ENCODE data around the gene FAM25A. TPM values are rescaled to one million over a fixed set of nuclear protein-coding genes. Genes with fewer than 3 reads are reported as not detected.

The FAM25A gene
- total RNA-seq, 1 donor from 2014 or later = not detected

GRCh38 chr10:87053577-87054181 lies 33.6 kb downstream of the FAM25A start:
- Histone ChIP-seq H3K36me3 (peaks cover 100% of the 10 kb centered on the region), H3K27me3 (ENCODE audit: low read depth) (no peaks in the 10 kb centered on the region), H3K4me1 (peaks cover 10% of the 10 kb centered on the region), H3K4me3 (no peak overlapping the region), H3K9me3 (no peaks in the 10 kb centered on the region), H3K27ac (no peak overlapping the region)
- intact Hi-C loops (cut with DNase I) = no loop called here
- no peak for DNase-seq
- TF ChIP-seq CTCF (IDR thresholded peaks at IDR 0.05) = no peak
- no peak for ATAC-seq

GRCh38 chr10:87054373-87055295 lies 34.5 kb downstream of the FAM25A start:
- Histone ChIP-seq H3K27me3 (ENCODE audit: low read depth) (no peaks in the 10 kb centered on the region), H3K36me3 (peaks cover 100% of the 10 kb centered on the region), H3K4me1 (peaks cover 10% of the 10 kb centered on the region), H3K27ac (peak overlapping the region; percentile 8), H3K4me3 (no peak overlapping the region), H3K9me3 (no peaks in the 10 kb centered on the region)
- intact Hi-C loops (cut with DNase I) = no loop called here
- DNase-seq (no peak), ATAC-seq (peak; percentile 56 to 81)
- TF ChIP-seq CTCF (IDR thresholded peaks at IDR 0.05) = peak; percentile 17

- Histone ChIP-seq H3K36me3 (peaks cover 100% of the 10 kb centered on the region), H3K4me3 (no peak overlapping the region), H3K4me1 (peaks cover 10% of the 10 kb centered on the region), H3K27ac (no peak overlapping the region), H3K9me3 (no peaks in the 10 kb centered on the region), H3K27me3 (ENCODE audit: low read depth) (no peaks in the 10 kb centered on the region)
- no peak for TF ChIP-seq CTCF (IDR thresholded peaks at IDR 0.05)
- DNase-seq = no peak
- intact Hi-C loops (cut with DNase I) = no loop called here
- ATAC-seq = no peak
Observed at GRCh38 chr10:87058171-87058570, 38.1 kb downstream of the FAM25A start.

DNA sequence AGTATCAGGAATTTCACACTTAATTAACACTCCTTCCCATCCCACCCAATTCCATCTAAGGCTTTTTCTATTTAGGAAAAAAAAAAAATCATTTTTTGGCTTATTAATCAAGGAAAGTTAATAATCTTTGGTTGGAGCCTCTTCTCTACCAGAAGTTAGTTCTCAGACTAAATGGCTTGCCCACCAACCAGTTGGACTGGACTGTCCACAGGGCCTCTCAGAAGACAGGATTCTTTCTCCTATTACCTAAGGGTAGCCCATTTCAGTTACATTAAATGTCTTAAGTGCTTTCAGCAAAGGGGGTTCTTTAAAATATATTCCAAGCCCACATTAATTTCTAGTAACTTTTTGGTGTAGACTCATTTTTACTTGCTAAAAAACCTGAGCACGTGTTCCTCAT lies 39.3 kb downstream of the FAM25A start:
- DNase-seq (no peak), ATAC-seq (no peak)
- H3K27me3 ChIP-seq (ENCODE audit: low read depth) = no peaks in the 10 kb centered on the region
- H3K27ac ChIP-seq = no peak overlapping the region
- H3K4me3 ChIP-seq = no peak overlapping the region
- peaks cover 100% of the 10 kb centered on the region for H3K36me3 ChIP-seq
- intact Hi-C loops (cut with DNase I) = no loop called here
- TF ChIP-seq CTCF (IDR thresholded peaks at IDR 0.05) = no peak
- H3K9me3 ChIP-seq = no peaks in the 10 kb centered on the region
- H3K4me1 ChIP-seq = peaks cover 10% of the 10 kb centered on the region

- H3K4me1 ChIP-seq = peaks cover 2% of the 10 kb centered on the region
- intact Hi-C loops (cut with DNase I) = no loop called here
- ATAC-seq = no peak
- no peaks in the 10 kb centered on the region for H3K27me3 ChIP-seq (ENCODE audit: low read depth)
- TF ChIP-seq CTCF (IDR thresholded peaks at IDR 0.05) = no peak
- no peak for DNase-seq
- H3K9me3 ChIP-seq = no peaks in the 10 kb centered on the region
- no peak overlapping the region for H3K27ac ChIP-seq
- H3K4me3 ChIP-seq = no peak overlapping the region
- H3K36me3 ChIP-seq = peaks cover 100% of the 10 kb centered on the region
Observed at GRCh38 chr10:87060280-87060928, 40.3 kb downstream of the FAM25A start.
